ENCODE results near the gene BRICD5.

BRICD5 gene

GRCh38 chr16:2196981-2197511, 13.6 kb downstream of the BRICD5 start:
- DNase-seq (ENCODE audit: low spot score in 2 of 2), result no peak
- no peaks in the 10 kb centered on the region for H3K9me3 Mint-ChIP-seq
- no peak overlapping the region for H3K27ac Mint-ChIP-seq (ENCODE audit: low read depth)
- no peaks in the 10 kb centered on the region for H3K4me1 Mint-ChIP-seq
- H3K27me3 Mint-ChIP-seq, result peaks cover 35% of the 10 kb centered on the region
- peak overlapping the region; percentile 66 for H3K4me3 Mint-ChIP-seq
- peaks cover 1% of the 10 kb centered on the region for H3K36me3 Mint-ChIP-seq (ENCODE audit: insufficient read depth)
- ATAC-seq (replicated peaks; ENCODE audit: extremely low read depth, poor library complexity, severe bottlenecking), result no peak

- Mint-ChIP-seq H3K4me3 (peak within 1 kb of the TSS; percentile 66), H3K9me3 (no peaks in the 10 kb centered on the region), H3K36me3 (ENCODE audit: insufficient read depth) (peaks cover 1% of the 10 kb centered on the region), H3K27ac (ENCODE audit: low read depth) (no peak within 1 kb of the TSS), H3K4me1 (no peaks in the 10 kb centered on the region), H3K27me3 (peaks cover 35% of the 10 kb centered on the region)
- DNase-seq (ENCODE audit: low spot score in 2 of 2), result no peak
- ATAC-seq (replicated peaks; ENCODE audit: extremely low read depth, poor library complexity, severe bottlenecking), result peak; percentile 27
Observed at GRCh38 chr16:2196162-2196980, 14.3 kb downstream of the BRICD5 start, which contains the start of gene CASKIN1. Gene CASKIN1, minus strand, starts transcription at chr16:2196605. Its CDS starts 173 bp downstream, at chr16:2196432.

- DNase-seq (ENCODE audit: low spot score in 2 of 2) (no peak), ATAC-seq (replicated peaks; ENCODE audit: extremely low read depth, poor library complexity, severe bottlenecking) (no peak)
- Mint-ChIP-seq H3K27me3 (peaks cover 35% of the 10 kb centered on the region), H3K27ac (ENCODE audit: low read depth) (no peak overlapping the region), H3K36me3 (ENCODE audit: insufficient read depth) (peaks cover 1% of the 10 kb centered on the region), H3K4me1 (no peaks in the 10 kb centered on the region), H3K9me3 (no peaks in the 10 kb centered on the region), H3K4me3 (peak overlapping the region; percentile 44)
Observed at GRCh38 chr16:2195322-2196161, 15.1 kb downstream of the BRICD5 start.

GRCh38 chr16:2194852-2195321, 15.8 kb downstream of the BRICD5 start:
- Mint-ChIP-seq H3K9me3 (no peaks in the 10 kb centered on the region), H3K27ac (ENCODE audit: low read depth) (no peak overlapping the region), H3K27me3 (peaks cover 35% of the 10 kb centered on the region), H3K4me1 (no peaks in the 10 kb centered on the region), H3K36me3 (ENCODE audit: insufficient read depth) (peaks cover 1% of the 10 kb centered on the region), H3K4me3 (peak overlapping the region; percentile 44)
- ATAC-seq (replicated peaks; ENCODE audit: extremely low read depth, poor library complexity, severe bottlenecking) (peak; percentile 70), DNase-seq (ENCODE audit: low spot score in 2 of 2) (peak in 1 of 2 donors; percentile 29)

GRCh38 chr16:2194166-2194834, 16.4 kb downstream of the BRICD5 start:
- no peaks in the 10 kb centered on the region for H3K9me3 Mint-ChIP-seq
- no peak overlapping the region for H3K27ac Mint-ChIP-seq (ENCODE audit: low read depth)
- H3K36me3 Mint-ChIP-seq (ENCODE audit: insufficient read depth), result peaks cover 1% of the 10 kb centered on the region
- peak overlapping the region; percentile 44 for H3K4me3 Mint-ChIP-seq
- ATAC-seq (replicated peaks; ENCODE audit: extremely low read depth, poor library complexity, severe bottlenecking) (no peak), DNase-seq (ENCODE audit: low spot score in 2 of 2) (no peak)
- peaks cover 35% of the 10 kb centered on the region for H3K27me3 Mint-ChIP-seq
- no peaks in the 10 kb centered on the region for H3K4me1 Mint-ChIP-seq

DNA sequence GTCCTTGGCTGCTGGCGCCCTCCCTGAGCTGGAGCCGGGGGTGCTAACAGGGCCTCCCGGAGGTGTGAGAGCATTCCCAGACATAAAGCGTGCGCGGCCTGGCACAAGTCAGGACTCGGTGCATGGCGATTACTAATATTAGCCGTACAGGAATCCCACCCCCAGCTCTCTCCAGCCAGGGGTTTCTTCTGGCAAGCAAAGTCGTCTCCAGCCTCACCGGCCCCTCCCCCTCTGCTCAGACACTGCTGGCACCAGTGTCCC, 19.3 kb downstream of the BRICD5 start:
- ATAC-seq (replicated peaks; ENCODE audit: extremely low read depth, poor library complexity, severe bottlenecking) (no peak), DNase-seq (ENCODE audit: low spot score in 2 of 2) (no peak)
- Mint-ChIP-seq H3K4me1 (no peaks in the 10 kb centered on the region), H3K27ac (ENCODE audit: low read depth) (no peak overlapping the region), H3K27me3 (peaks cover 12% of the 10 kb centered on the region), H3K9me3 (no peaks in the 10 kb centered on the region), H3K4me3 (no peak overlapping the region), H3K36me3 (ENCODE audit: insufficient read depth) (peaks cover 2% of the 10 kb centered on the region)

GRCh38 chr16:2190659-2191445, 19.8 kb downstream of the BRICD5 start:
- no peak overlapping the region for H3K27ac Mint-ChIP-seq (ENCODE audit: low read depth)
- H3K36me3 Mint-ChIP-seq (ENCODE audit: insufficient read depth), result peaks cover 3% of the 10 kb centered on the region
- no peak for DNase-seq (ENCODE audit: low spot score in 2 of 2)
- H3K27me3 Mint-ChIP-seq, result peaks cover 12% of the 10 kb centered on the region
- H3K9me3 Mint-ChIP-seq, result no peaks in the 10 kb centered on the region
- no peak for ATAC-seq (replicated peaks; ENCODE audit: extremely low read depth, poor library complexity, severe bottlenecking)
- no peaks in the 10 kb centered on the region for H3K4me1 Mint-ChIP-seq
- H3K4me3 Mint-ChIP-seq, result no peak overlapping the region

DNA sequence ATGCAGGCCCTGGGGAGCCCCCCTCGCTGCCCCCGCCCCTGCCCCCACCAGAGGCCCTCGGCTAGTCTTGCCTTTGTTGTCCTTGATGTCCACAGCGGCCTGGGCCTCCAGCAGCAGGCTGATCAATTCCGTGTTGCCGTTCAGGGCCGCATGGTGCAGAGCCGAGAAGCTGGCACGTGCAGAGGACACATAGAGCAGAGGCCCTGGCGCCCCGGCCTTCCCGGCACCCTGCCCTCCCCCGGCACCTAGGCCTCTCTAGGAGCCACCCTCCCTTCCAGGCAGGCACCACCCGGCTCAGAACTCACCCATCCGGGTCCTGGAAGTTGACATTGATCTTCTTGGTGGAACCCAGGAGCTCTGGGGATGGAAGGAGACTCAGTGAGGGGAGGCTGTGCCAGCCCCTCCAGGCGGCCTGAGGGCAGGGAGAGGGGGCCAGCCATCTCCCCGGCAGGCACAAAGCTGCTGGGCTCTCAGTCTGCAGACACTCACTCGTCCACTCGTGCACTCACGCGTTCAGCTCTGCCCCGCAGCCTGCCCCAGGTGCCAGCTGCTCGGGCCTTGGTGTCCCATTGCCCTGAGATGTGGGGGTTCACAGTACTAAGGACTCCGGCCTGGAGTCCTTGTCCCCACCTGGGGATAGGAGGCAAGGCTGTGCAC, 20.5 kb downstream of the BRICD5 start:
- peaks cover 9% of the 10 kb centered on the region for H3K27me3 Mint-ChIP-seq
- no peaks in the 10 kb centered on the region for H3K4me1 Mint-ChIP-seq
- ATAC-seq (replicated peaks; ENCODE audit: extremely low read depth, poor library complexity, severe bottlenecking) (no peak), DNase-seq (ENCODE audit: low spot score in 2 of 2) (no peak)
- no peak overlapping the region for H3K27ac Mint-ChIP-seq (ENCODE audit: low read depth)
- H3K4me3 Mint-ChIP-seq, result no peak overlapping the region
- peaks cover 3% of the 10 kb centered on the region for H3K36me3 Mint-ChIP-seq (ENCODE audit: insufficient read depth)
- H3K9me3 Mint-ChIP-seq, result no peaks in the 10 kb centered on the region

GRCh38 chr16:2189252-2189893, 21.3 kb downstream of the BRICD5 start:
- no peak for DNase-seq (ENCODE audit: low spot score in 2 of 2)
- Mint-ChIP-seq H3K27ac (ENCODE audit: low read depth) (no peak overlapping the region), H3K9me3 (no peaks in the 10 kb centered on the region), H3K4me3 (no peak overlapping the region), H3K4me1 (no peaks in the 10 kb centered on the region), H3K27me3 (peaks cover 1% of the 10 kb centered on the region), H3K36me3 (ENCODE audit: insufficient read depth) (peaks cover 2% of the 10 kb centered on the region)
- no peak for ATAC-seq (replicated peaks; ENCODE audit: extremely low read depth, poor library complexity, severe bottlenecking)

- DNase-seq (ENCODE audit: low spot score in 2 of 2), result no peak
- Mint-ChIP-seq H3K9me3 (no peaks in the 10 kb centered on the region), H3K27me3 (no peaks in the 10 kb centered on the region), H3K27ac (ENCODE audit: low read depth) (no peak overlapping the region), H3K4me3 (no peak overlapping the region), H3K4me1 (no peaks in the 10 kb centered on the region), H3K36me3 (ENCODE audit: insufficient read depth) (peaks cover 2% of the 10 kb centered on the region)
- ATAC-seq (replicated peaks; ENCODE audit: extremely low read depth, poor library complexity, severe bottlenecking), result no peak
Observed at GRCh38 chr16:2188395-2188794, 22.3 kb downstream of the BRICD5 start.

DNA sequence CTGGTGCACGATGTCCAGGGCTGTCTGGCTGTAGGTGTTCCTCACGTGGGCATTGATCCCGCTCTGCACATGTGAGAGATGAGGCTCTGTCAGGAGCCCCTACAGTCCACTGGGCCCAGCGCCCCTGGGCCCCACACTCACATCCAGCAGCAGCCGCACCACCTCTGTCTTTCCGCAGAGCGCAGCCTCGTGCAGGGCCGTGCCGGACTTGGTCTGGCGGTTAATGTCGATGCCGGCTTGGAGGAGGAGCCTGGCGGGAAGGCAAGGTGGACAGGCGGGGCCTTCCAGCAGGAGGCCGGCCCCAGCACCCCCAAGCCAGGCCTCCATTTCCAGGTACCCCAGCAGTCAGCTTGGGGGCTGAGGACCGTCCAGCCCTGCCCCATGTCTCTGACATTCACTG, 23.5 kb downstream of the BRICD5 start:
- H3K36me3 Mint-ChIP-seq (ENCODE audit: insufficient read depth), result peaks cover 2% of the 10 kb centered on the region
- ATAC-seq (replicated peaks; ENCODE audit: extremely low read depth, poor library complexity, severe bottlenecking) (no peak), DNase-seq (ENCODE audit: low spot score in 2 of 2) (no peak)
- no peaks in the 10 kb centered on the region for H3K27me3 Mint-ChIP-seq
- H3K4me1 Mint-ChIP-seq, result peaks cover 3% of the 10 kb centered on the region
- no peak overlapping the region for H3K27ac Mint-ChIP-seq (ENCODE audit: low read depth)
- H3K9me3 Mint-ChIP-seq, result no peaks in the 10 kb centered on the region
- H3K4me3 Mint-ChIP-seq, result no peak overlapping the region

Measured in central memory CD8-positive, alpha-beta T cell (primary cell).